ENCODE measurements around the gene PHF11.

DNA sequence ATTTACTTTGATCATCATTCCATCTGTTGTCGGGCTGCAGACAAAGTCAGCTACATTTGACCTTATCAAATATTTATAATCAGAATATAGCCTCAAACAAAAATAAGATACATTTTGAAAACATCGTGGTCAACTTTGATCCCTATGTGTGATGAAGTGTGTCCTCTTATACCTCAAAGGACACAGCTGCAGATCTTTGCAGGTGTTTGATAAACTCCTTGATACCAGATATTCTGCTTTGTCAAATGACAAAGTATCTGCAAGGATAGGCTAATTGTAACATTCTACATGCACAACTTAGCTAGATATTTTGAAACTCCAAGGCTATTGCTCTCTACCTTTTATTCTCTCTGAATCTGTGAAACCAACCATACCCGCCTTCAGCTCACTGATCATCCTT is 44.0 kb downstream of the PHF11 start:
- TF ChIP-seq, protein P1, sequence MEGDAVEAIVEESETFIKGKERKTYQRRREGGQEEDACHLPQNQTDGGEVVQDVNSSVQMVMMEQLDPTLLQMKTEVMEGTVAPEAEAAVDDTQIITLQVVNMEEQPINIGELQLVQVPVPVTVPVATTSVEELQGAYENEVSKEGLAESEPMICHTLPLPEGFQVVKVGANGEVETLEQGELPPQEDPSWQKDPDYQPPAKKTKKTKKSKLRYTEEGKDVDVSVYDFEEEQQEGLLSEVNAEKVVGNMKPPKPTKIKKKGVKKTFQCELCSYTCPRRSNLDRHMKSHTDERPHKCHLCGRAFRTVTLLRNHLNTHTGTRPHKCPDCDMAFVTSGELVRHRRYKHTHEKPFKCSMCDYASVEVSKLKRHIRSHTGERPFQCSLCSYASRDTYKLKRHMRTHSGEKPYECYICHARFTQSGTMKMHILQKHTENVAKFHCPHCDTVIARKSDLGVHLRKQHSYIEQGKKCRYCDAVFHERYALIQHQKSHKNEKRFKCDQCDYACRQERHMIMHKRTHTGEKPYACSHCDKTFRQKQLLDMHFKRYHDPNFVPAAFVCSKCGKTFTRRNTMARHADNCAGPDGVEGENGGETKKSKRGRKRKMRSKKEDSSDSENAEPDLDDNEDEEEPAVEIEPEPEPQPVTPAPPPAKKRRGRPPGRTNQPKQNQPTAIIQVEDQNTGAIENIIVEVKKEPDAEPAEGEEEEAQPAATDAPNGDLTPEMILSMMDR (IDR thresholded peaks at IDR 0.05), result no peak
- no peak for TF ChIP-seq POLR2A (IDR thresholded peaks at IDR 0.05)

Data from testis (tissue), 2 donors.